HepG2 (cell line): ENCODE measurements around the gene PAK6. TPM values are rescaled to one million over a fixed set of nuclear protein-coding genes. Genes with fewer than 3 reads are reported as not detected.

ENCODE experiments used
- CHD2 ChIP-seq: IDR thresholded peaks from 2 replicates; pipeline ENCODE4 v1.6.1; 2011; ENCODE audit warnings: low read depth, low read length, improper control_type of control experiment
- ELF3 ChIP-seq: IDR thresholded peaks from 2 replicates; pipeline ENCODE4 v1.6.1; 2016; ENCODE audit warnings: missing genetic modification reagents, missing compliant biosample characterization
- KLF15 ChIP-seq: sonication (generic); formaldehyde crosslinking; IDR thresholded peaks from 2 replicates; pipeline ENCODE4 v1.8.1; 2023; ENCODE audit warnings: borderline replicate concordance, mild to moderate bottlenecking, inconsistent platforms, missing genetic modification reagents, mixed read lengths
- MAF1 ChIP-seq: sonication (generic); formaldehyde crosslinking; IDR thresholded peaks from 2 replicates; pipeline ENCODE4 v1.5.0; 2020; ENCODE audit warnings: missing genetic modification reagents, borderline replicate concordance
- MZF1 ChIP-seq: sonication (generic); formaldehyde crosslinking; IDR thresholded peaks from 2 replicates; pipeline ENCODE4 v1.8.1; 2023; ENCODE audit warnings: mild to moderate bottlenecking, missing genetic modification reagents, borderline replicate concordance
- NCOA1 ChIP-seq: sonication (generic); formaldehyde crosslinking; IDR thresholded peaks from 2 replicates; pipeline ENCODE4 v1.9.0; 2021; ENCODE audit warnings: missing genetic modification reagents
- NR2C2 ChIP-seq: sonication (generic); formaldehyde crosslinking; IDR thresholded peaks from 2 replicates; pipeline ENCODE4 v1.4.0; 2020; ENCODE audit warnings: missing genetic modification reagents, mild to moderate bottlenecking, moderate library complexity, borderline replicate concordance
- PHF20 ChIP-seq: sonication (generic); formaldehyde crosslinking; IDR thresholded peaks from 2 replicates; pipeline ENCODE4 v1.5.0; 2020; ENCODE audit warnings: mild to moderate bottlenecking, missing genetic modification reagents
- POGZ ChIP-seq: sonication (generic); formaldehyde crosslinking; IDR thresholded peaks from 2 replicates; pipeline ENCODE4 v1.4.0; 2020; ENCODE audit warnings: mild to moderate bottlenecking, missing genetic modification reagents
- SALL2 ChIP-seq: sonication (generic); formaldehyde crosslinking; IDR thresholded peaks from 2 replicates; pipeline ENCODE4 v1.8.1; 2023; ENCODE audit warnings: mild to moderate bottlenecking, missing genetic modification reagents, inconsistent platforms
- SKI ChIP-seq: fragments of 450-650 bp; IDR thresholded peaks from one replicate; pipeline ENCODE4 v1.6.1; 2018; ENCODE audit warnings: mild to moderate bottlenecking; ENCODE audit not compliant: partially characterized antibody
- SOX6 ChIP-seq, 2 experiments: fragments of 450-650 bp in 1 of 2; sonication (generic) in 1 of 2; formaldehyde crosslinking in 1 of 2; IDR thresholded peaks; 2 replicates each; pipeline versions ENCODE4 v1.4.0 to v1.6.1; 2017 to 2020; ENCODE audit warnings: antibody characterized with exemption in 1 of 2, mild to moderate bottlenecking in 1 of 2, missing genetic modification reagents in 1 of 2
- TAF1 ChIP-seq: sonication (generic); formaldehyde crosslinking; IDR thresholded peaks from 2 replicates; pipeline ENCODE4 v1.4.0; 2020; ENCODE audit warnings: missing genetic modification reagents
- TGIF2 ChIP-seq: IDR thresholded peaks from 2 replicates; pipeline ENCODE4 v1.6.1; 2016; ENCODE audit warnings: control low read depth, missing compliant biosample characterization
- ZBTB38 ChIP-seq: sonication (generic); formaldehyde crosslinking; IDR thresholded peaks from 2 replicates; pipeline ENCODE4 v1.5.1; 2020; ENCODE audit warnings: mild to moderate bottlenecking, missing genetic modification reagents
- ZNF331 ChIP-seq: sonication (generic); formaldehyde crosslinking; IDR thresholded peaks from 2 replicates; pipeline ENCODE4 v1.4.0; 2020; ENCODE audit warnings: missing genetic modification reagents
- ZNF33B ChIP-seq: sonication (generic); formaldehyde crosslinking; IDR thresholded peaks from 2 replicates; pipeline ENCODE4 v1.5.1; 2020; ENCODE audit warnings: mild to moderate bottlenecking, missing genetic modification reagents
- ZNF652 ChIP-seq: IDR thresholded peaks from 2 replicates; pipeline ENCODE4 v1.6.1; 2016; ENCODE audit warnings: low read depth, borderline replicate concordance
- ZNF792 ChIP-seq: IDR thresholded peaks from 2 replicates; pipeline ENCODE4 v1.6.1; 2016
- polyA plus RNA-seq, 8 experiments: library from polyadenylated mRNA; depleted of rRNA in 3 of 8; stranded (reverse) in 7 of 8; unstranded in 1 of 8; fragments of >200 nt; fragmentation: Illumina TruSeq in 4 of 8; extraction: Trizol in 4 of 8; gene quantifications; 2 replicates each; pipeline versions ENCODE4 v1.2.1 to v1.2.3, GENCODE V29; 2011 to 2016; ENCODE audit warnings: low read depth in 4 of 8, missing spikeins in 1 of 8, mixed read lengths in 1 of 8; ENCODE audit not compliant: insufficient read depth in 1 of 8
- total RNA-seq, 5 experiments: library from RNA; depleted of rRNA; stranded (reverse); fragments of >200 nt; fragmentation: Illumina TruSeq; extraction: Trizol; gene quantifications; 2 replicates each; pipeline ENCODE4 v1.2.3, GENCODE V29; 2016; ENCODE audit warnings: low read depth in 1 of 5
- TF ChIP-seq, protein P1 (sequence below): sonication (generic); formaldehyde crosslinking; IDR thresholded peaks from 2 replicates; pipeline ENCODE4 v1.4.0; 2020; ENCODE audit warnings: mild to moderate bottlenecking, missing genetic modification reagents
- TF ChIP-seq, protein P2 (sequence below): sonication (generic); formaldehyde crosslinking; IDR thresholded peaks from 2 replicates; pipeline ENCODE4 v1.4.0; 2020; ENCODE audit warnings: missing genetic modification reagents
- TF ChIP-seq, protein P3 (sequence below): sonication (generic); formaldehyde crosslinking; conservative IDR thresholded peaks from 2 replicates; pipeline ENCODE4 v1.4.0; 2020; ENCODE audit warnings: missing genetic modification reagents
- TF ChIP-seq, protein P4 (sequence below): sonication (generic); formaldehyde crosslinking; IDR thresholded peaks from 2 replicates; pipeline ENCODE4 v1.4.0; 2020; ENCODE audit warnings: mild to moderate bottlenecking, missing genetic modification reagents
- TF ChIP-seq, protein P5 (sequence below): sonication (generic); formaldehyde crosslinking; IDR thresholded peaks from 2 replicates; pipeline ENCODE4 v1.9.0; 2022; ENCODE audit warnings: missing genetic modification reagents, mild to moderate bottlenecking, borderline replicate concordance

Gene PAK6
- total and polyA plus RNA-seq, 2 of the 13 experiments (the other 11 are each of a cell fraction or from before 2014, with no cell fraction given), result 0.07 TPM; not detected in 1

DNA sequence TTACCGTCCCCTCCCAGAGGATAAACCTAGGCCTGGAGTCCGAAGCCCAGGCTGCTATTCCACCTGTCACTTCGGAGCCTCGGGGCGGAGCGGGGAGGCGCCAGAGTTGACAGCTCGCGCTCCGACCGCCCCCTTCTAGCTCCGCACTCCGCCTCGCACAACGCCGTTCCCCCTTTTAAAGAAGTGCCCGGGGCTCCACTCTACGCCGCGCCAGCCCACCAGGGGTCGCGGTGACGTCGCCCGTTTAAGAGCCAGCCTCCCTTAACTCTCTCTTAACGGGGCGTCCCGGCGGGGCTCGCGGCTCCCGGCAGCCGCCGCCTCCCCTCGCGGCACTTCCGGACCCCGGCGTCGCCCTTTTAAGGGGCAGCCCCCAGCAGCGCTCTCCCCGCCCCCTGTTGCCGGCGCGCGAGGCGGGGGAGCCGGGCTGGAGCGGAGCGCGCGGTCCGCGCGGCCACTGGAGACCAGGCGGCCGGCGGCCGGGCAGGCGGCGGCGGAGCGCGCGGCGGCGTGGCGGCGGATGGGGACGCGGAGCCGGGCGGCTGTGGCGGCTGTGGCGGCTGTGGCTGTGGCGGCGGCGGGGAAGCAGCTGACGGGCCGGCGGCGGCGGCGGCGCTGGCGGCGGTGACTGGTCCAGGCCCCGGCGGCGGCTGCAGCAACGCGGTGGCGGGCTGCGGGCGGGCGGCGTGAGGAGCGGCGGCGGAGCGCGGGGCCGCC is 84.5 kb downstream of the PAK6 start, which contains the start of gene INAFM2 (continued):
- TF ChIP-seq KLF15 (CRISPR knock-in tag) (0 out of 2 replicates have a peak, but pooled peaks have one; percentile 50), CHD2 (0 out of 2 replicates have a peak, but pooled peaks have one; percentile 40), ZNF331 (CRISPR knock-in tag) (peak; percentile 63; the same call in 1 of the 2 replicates), MZF1 (CRISPR knock-in tag) (no peak), ELF3 (CRISPR knock-in tag) (peak; percentile 49; the same call in 1 of the 2 replicates), ZBTB38 (CRISPR knock-in tag) (no peak), TGIF2 (peak; percentile 98), NCOA1 (CRISPR knock-in tag) (no peak), SALL2 (CRISPR knock-in tag) (peak; percentile 89), NR2C2 (CRISPR knock-in tag) (peak; percentile 47; the same call in 1 of the 2 replicates), ZNF792 (CRISPR knock-in tag) (peak; percentile 48; the same call in 1 of the 2 replicates), PHF20 (CRISPR knock-in tag) (peak; percentile 46; the same call in 1 of the 2 replicates), POGZ (CRISPR knock-in tag) (0 out of 2 replicates have a peak, but pooled peaks have one; percentile 38), ZNF652 (CRISPR knock-in tag) (peak; percentile 77; the same call in 1 of the 2 replicates), TAF1 (CRISPR knock-in tag) (peak; percentile 38; the same call in 1 of the 2 replicates), ZNF33B (0 out of 2 replicates have a peak, but pooled peaks have one; percentile 33), SKI (peak; percentile 77), MAF1 (CRISPR knock-in tag) (0 out of 2 replicates have a peak, but pooled peaks have one; percentile 39), SOX6 (IDR thresholded peaks at IDR 0.05) (no peak), SOX6 (CRISPR knock-in tag; IDR thresholded peaks at IDR 0.05) (peak; percentile 27; the same call in 1 of the 2 replicates)
- TF ChIP-seq, protein P1, sequence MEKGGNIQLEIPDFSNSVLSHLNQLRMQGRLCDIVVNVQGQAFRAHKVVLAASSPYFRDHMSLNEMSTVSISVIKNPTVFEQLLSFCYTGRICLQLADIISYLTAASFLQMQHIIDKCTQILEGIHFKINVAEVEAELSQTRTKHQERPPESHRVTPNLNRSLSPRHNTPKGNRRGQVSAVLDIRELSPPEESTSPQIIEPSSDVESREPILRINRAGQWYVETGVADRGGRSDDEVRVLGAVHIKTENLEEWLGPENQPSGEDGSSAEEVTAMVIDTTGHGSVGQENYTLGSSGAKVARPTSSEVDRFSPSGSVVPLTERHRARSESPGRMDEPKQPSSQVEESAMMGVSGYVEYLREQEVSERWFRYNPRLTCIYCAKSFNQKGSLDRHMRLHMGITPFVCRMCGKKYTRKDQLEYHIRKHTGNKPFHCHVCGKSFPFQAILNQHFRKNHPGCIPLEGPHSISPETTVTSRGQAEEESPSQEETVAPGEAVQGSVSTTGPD (CRISPR knock-in tag), result no peak
- TF ChIP-seq, protein P2, sequence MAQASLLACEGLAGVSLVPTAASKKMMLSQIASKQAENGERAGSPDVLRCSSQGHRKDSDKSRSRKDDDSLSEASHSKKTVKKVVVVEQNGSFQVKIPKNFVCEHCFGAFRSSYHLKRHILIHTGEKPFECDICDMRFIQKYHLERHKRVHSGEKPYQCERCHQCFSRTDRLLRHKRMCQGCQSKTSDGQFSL (CRISPR knock-in tag), result peak; percentile 86
- TF ChIP-seq, protein P3, sequence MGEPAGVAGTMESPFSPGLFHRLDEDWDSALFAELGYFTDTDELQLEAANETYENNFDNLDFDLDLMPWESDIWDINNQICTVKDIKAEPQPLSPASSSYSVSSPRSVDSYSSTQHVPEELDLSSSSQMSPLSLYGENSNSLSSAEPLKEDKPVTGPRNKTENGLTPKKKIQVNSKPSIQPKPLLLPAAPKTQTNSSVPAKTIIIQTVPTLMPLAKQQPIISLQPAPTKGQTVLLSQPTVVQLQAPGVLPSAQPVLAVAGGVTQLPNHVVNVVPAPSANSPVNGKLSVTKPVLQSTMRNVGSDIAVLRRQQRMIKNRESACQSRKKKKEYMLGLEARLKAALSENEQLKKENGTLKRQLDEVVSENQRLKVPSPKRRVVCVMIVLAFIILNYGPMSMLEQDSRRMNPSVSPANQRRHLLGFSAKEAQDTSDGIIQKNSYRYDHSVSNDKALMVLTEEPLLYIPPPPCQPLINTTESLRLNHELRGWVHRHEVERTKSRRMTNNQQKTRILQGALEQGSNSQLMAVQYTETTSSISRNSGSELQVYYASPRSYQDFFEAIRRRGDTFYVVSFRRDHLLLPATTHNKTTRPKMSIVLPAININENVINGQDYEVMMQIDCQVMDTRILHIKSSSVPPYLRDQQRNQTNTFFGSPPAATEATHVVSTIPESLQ (CRISPR knock-in tag), result no peak
- TF ChIP-seq, protein P4, sequence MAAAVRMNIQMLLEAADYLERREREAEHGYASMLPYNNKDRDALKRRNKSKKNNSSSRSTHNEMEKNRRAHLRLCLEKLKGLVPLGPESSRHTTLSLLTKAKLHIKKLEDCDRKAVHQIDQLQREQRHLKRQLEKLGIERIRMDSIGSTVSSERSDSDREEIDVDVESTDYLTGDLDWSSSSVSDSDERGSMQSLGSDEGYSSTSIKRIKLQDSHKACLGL (CRISPR knock-in tag), result peak; percentile 52; the same call in 1 of the 2 replicates
- TF ChIP-seq, protein P5, sequence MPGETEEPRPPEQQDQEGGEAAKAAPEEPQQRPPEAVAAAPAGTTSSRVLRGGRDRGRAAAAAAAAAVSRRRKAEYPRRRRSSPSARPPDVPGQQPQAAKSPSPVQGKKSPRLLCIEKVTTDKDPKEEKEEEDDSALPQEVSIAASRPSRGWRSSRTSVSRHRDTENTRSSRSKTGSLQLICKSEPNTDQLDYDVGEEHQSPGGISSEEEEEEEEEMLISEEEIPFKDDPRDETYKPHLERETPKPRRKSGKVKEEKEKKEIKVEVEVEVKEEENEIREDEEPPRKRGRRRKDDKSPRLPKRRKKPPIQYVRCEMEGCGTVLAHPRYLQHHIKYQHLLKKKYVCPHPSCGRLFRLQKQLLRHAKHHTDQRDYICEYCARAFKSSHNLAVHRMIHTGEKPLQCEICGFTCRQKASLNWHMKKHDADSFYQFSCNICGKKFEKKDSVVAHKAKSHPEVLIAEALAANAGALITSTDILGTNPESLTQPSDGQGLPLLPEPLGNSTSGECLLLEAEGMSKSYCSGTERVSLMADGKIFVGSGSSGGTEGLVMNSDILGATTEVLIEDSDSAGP (CRISPR knock-in tag), result peak; percentile 97
